NCI-H146 treated with DMSO at 0.1 percent for 48 hours (cell line): ENCODE measurements around the gene EIF3B.
"Not testable (repeated sequence)": the region's sequence is repeated elsewhere in the genome, so short reads cannot be mapped to it uniquely, and the experiment has no call there.

Source experiments
- DNase-seq: peaks from one replicate; lab custom pipeline; 2025; ENCODE audit not compliant: unreplicated experiment; lab: John Stamatoyannopoulos, UW

Gene EIF3B

DNA sequence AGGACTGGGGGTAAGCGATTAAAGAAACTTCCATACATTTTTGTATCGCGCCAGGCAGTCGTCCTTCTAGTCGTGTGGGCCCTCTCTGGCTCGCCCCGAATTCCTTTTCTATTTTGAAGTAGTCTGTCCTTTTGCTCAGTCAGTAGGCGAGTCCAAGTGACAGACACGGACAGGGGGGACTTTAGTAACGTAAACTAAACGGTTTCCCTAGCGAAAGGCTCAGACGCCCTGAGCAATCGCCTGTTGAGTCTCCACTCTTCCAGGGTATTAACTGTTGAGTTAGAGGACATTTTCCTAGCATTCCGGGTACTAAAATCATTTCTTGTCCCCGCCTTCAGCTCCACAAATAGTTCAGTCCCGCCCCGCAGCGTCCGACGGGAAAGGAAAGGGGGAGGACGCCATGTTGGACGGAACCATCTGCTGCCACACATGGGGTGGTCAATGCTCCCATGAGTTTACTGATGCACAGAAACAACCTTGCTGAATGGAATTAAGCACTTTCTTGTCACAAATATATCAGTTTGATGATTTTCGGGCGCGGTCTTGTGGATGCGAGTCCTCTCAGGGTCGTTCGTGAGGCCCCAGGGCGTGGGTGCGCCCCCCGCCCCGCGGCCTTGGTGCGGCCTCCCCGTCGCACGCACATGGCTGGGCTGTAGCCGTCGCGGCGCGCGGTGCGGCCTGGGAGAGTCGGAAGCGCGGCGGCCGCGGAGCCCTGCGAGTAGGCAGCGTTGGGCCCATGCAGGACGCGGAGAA lies at the start of gene EIF3B:
Gene EIF3B, plus strand, starts transcription at position 642 of the 753 bp plus-strand sequence. Its CDS starts 95 bp downstream, at position 737.
- peak; percentile 90 for DNase-seq

DNA sequence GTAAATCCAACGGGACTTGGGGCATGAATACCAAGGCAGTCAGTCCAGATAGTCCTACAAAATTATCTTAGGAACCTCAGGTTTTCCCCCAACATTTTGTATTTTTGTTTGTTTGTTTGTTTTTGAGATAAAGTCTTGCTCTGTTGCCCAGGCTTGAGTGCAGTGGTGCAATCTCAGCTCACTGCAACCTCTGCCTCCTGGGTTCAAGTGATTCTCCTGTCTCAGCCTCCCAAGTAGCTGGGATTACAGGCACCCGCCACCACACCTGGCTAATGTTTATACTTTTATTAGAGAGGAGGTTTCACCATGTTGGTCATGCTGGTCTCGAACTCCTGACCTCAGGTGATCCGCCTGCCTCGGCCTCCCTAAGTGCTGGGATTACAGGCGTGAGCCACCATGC lies 49.4 kb upstream of the EIF3B start:
- DNase-seq = not testable (repeated sequence)

DNA sequence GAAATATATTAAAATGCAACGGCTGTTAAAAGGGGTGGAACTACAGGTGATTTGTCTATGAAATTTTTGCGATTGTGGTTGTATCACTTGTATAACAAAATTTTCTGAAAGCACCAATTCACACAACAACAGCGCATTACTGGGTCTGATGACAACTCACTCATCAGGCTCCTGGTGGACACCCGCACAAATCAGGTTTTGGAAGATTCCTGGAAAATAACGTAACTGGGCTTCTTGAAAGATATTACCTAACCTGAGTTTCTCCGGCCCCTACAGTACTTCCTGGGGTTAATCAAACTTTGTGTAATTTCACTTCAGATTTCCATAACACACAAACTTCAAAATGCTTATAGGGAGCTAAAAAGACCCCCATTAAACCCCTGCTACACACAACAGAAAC lies 47.9 kb upstream of the EIF3B start:
- no peak for DNase-seq

DNA sequence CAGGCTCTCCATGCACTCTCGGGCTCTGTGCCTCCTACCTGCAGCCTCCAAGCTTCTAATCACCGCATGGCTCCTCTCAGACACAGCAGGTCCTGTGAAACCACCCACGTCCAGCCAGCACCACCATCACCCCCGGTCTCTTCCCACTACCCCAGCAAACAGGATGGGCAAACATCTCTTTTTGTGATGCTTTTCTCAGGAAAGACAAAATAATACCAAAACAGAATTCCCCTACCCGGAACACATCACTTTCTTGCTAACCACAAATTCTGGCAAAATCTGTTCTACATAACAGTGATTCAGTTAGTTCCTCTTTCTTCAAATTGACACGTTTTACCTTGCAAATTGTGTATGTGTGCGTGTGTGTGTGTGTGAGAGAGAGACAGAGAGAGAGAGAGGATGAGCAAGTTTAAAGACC lies 46.9 kb upstream of the EIF3B start:
- DNase-seq = no peak

DNA sequence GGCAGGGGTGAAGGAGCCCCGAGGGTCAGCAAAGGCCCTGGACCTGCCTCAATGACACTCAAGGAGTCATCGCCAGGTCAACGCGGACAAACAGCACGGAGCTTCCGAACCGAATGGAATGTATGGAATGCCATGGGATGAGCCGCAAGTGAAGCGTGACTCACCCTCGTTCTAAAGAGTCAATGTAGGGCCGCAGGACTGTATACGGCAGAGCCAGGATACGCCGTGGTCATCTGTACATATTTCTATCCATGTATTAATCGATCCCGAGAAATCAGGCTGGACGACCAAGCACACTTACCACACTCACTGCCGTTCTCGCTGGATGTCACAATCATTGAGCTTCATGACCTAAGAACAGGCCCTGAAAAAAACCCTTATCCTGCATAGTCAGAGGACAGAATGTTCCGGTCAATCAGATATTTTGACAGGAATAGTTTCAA lies 44.7 kb upstream of the EIF3B start:
- DNase-seq = no peak

DNA sequence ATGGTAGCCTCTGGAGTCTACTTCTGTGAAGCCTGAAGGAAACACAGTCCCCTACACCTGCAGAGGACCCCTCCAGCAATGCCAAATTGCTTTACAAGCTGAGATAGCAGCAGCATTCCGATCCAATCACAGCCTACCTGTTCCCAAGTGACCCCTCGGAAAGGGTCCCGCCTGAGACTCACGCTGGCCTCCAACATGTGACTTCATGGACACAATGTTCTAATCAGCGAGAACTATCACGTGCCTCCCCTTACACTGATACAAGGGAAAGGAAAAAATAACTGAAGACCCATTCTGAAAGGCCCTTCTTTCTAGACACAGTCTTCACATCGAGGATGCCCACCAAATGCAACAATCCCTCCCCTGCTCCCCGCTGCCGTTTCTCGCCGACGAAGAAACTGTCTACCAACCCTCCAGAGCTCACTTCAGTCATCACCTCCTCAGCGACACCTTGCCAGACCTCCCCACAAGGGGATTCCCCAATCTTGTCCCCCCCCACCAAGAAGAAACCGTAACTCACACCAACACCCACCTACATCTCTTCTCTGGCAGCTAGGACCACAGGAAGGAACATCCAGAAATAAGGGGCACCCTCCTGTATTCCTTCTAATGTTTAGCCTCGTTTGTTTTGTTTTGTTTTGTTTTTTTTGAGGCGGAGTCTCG lies 42.2 kb upstream of the EIF3B start:
- no peak for DNase-seq

DNA sequence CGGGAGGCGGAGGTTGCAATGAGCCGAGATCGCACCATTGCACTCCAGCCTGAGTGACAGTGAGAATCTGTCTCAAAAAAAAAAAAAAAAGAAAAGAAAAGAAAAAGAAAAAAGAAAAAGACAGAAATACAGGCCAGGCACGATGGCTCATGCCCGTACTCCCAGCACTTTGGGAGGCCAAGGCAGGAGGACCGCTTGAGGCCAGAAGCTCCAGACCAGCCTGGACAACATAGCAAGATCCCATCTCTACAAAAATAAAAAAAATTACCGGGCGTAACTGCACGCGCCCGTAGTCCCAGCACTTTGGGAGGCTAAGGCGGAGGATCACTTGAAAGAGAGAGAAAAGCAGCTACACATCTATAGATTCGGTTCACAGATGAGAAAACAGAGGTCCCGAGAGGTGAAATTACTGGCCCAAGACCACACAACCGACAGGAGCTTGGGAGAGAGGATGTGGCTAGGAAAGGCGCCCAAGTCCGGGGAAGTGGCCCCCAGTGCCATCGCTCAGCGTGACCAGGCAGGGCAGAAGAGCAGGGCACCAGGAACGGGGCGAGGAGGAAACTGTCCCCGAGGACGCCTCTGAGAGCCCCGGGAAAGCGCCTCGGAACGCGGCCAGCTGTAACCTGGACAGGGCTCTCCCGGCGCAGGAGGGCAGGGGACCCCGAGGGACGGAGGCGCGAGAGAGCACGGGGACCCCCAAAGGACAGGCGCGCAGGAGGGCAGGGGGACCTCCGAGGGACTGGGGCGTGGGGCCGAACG lies 41.0 kb upstream of the EIF3B start:
- DNase-seq = no peak

DNA sequence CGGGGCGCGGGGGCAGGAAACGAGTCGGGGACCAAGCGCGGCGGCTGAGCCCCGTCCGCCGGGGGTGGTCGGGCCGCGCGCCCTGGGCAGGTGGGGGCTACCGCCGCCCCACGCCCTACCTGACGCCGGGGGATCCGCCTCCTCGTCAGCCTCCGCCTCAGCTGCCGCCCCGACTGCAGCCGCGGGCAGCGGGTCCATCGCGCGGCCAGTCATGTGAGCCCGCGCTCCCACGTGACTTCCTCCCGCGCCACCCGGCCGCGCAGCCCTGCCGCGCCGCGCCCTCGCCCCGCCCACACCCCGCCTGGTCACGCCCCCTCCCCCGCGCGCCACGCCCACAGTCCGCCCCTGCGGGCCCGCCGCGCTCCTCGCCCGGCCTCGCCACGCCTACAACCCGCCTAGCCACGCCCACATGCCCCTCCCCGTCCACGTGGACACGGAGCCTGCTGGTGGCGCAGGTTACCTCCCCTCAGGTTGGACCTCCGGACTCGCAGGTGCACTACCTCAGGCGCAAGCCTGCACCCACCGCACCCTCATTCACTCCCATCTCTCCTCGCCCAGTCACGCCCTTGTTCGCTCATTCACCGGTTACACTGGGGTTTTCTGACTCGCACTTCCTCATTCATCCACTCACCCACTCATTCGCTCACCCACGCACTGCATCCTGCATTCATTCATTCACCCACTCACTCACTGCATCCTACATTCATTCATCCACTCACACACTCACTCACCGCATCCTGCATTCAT lies 40.2 kb upstream of the EIF3B start, which contains the start of gene SNX8:
Gene SNX8, minus strand, starts transcription at position 233 of the 747 bp plus-strand sequence. Its CDS starts 20 bp downstream, at position 213.
- peak; percentile 82 for DNase-seq

DNA sequence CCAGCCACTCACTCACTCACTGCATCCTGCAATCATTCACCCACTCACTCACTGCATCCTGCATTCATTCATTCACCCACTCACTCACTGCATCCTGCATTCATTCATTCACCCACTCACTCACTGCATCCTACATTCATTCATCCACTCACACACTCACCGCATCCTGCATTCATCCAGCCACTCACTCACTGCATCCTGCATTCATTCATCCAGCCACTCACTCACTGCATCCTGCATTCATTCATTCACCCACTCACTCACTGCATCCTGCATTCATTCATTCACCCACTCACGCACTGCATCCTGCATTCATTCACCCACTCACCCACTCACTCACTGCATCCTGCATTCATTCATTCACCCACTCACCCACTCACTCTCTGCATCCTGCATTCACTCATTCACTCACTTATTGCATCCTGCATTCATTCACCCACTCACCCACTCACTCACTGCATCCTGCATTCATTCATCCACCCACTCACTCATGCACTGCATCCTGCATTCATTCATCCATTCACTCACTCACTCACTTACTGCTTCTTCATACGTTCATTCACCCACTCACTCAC lies 39.6 kb upstream of the EIF3B start:
- not testable (repeated sequence) for DNase-seq

DNA sequence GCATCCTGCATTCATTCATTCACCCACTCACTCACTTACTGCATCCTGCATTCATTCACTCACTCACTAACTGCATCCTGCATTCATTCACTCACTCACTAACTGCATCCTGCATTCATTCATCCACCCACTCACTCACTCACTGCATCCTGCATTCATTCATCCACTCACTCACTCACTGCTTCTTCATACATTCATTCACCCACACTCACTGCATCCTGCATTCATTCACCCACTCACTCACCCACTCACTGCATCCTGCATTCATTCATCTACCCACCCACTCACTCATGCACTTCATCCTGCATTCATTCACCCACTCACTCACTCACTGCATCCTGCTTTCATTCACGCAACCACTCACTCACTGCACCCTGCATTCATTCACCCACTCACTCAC lies 38.8 kb upstream of the EIF3B start:
- no peak for DNase-seq

DNA sequence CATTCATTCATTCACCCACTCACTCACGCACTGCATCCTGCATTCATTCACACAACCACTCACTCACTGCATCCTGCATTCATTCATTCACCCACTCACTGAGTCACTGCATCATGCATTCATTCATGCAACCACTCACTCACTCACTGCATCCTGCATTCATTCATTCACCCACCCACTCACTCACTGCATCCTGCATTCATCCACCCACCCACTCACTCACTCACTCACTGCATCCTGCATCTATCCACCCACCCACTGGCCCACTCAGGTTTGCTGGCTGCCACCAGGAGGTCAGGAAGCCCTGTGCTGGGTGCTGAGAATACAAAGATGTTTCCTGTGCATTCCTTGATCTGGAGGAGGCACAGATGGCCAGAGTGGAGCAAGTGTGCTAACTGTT lies 38.0 kb upstream of the EIF3B start:
- DNase-seq = no peak

DNA sequence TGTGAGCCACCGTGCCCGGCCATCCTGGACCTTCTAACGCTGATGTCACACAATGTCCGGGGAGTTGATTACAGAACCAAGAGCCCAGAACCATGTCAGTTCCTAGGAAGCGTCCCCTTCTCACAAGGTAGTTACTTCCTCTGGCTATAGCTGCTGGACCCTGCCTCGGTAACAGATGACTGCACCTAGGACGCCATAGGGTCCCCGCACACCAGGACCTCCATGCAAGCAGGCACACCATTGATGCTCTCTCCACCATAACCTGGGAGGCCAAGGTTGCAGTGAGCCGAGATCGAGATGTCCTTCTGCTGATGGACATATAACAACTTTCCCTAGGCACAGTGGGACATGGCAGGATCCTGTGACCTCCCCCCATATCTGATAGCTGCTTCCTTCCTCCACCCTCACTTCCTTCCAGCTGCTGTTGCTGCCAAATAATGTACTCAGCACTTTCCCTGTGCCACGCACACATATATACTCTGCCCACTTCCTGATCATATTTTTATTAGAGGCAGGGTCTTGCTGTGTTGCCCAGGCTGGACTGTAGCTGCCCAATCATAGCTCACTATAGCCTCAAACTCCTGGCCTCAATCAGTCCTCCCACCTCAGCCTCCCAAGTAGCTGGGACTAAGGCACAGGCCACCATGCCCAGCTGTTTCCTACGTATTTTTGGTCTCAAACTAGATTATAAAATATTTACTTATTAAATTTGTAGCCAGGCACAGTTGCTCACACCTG lies 36.9 kb upstream of the EIF3B start:
- DNase-seq = no peak

DNA sequence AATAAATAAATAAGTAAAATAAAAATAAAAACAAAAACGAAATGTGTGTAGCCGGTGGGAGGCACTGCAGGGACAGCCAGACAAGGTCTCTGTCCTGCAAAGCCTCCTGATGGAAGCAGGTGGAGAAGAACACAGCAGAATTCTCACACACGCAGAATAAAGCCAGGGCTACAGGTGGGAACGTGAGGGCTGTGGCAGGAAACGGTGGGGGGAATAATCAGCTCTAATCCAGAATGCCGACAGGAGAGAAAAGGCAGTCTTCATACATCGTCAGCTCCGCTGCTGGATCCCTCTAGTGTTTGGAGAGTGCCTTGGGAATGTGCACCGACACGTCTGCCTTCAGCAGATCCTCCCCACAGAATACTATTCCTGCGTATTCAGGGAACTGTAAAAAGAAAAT lies 33.6 kb upstream of the EIF3B start:
- peak; percentile 34 for DNase-seq

DNA sequence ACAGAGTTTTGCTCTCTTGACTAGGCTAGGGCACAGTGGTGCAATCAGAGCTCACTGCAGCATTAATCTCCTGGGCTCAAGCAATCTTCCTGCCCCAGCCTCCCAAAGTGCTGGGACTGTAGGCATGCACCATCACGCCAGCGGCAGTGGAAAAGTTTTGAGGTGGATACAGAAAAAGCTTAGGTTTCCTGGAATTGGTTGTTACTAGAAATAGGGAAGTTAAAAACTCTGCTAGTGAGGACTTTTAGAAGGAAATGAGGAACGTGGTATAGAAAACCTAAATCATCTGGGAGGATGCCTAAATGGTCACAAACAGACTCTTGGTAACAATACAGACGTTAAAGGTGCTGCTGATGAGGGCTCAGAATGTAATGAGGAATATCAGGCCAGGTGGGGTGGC lies 29.5 kb upstream of the EIF3B start:
- DNase-seq = no peak

DNA sequence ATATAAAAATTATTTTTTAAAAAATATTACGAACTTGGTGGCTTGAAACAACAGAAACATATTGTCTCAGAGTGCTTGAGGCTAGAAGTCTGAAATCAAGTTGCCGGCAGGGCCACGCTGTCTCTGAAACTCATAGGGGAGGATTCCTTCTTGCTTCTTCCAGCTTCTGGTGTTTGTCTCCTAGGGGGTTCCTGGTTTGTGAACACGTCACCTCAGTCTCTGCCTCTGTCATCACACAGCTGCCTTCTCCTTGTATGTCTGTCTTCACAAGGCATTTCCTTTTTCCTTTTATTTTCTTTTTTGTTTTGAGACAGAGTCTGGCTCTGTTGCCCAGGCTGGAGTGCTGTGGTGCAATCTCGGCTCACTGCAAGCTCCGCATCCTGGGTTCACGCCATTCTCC lies 27.7 kb upstream of the EIF3B start:
- no peak for DNase-seq

DNA sequence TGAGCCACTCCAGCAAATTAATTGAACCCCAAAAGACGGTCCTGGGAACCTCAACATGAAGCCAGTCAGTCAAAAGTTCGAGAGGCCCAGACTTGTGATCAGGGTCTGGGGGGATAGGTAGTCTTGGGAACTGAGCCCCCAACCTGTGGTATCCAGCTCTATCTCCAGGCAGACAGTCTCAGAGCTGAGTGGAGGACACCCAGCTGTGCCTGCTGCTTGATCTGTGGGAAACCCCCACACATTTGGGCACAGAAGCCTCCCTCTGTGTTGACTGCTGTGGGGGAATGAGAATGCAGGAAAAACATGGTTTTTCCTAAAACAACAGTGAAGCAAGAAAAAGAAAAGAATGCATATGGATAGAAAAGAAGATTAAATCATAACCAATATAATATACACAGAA lies 24.1 kb upstream of the EIF3B start:
- no peak for DNase-seq

DNA sequence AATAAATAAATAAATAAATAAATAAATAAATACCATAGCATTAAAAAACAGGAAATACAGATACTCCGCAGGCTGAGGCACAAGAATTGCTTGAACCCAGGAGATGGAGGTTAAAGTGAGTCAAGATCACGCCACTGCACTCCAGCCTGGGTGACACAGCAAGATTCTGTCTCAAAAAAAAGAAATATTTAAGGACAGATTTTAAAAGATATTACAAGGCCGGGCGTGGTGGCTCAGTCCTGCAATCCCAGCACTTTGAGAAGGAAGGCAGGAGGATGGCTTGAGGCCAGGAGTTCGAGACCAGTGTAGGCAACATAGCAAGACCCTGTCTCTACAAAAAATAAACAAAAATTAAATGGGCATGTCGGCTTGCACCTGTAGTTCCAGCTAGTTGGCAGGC lies 22.9 kb upstream of the EIF3B start:
- DNase-seq = no peak

DNA sequence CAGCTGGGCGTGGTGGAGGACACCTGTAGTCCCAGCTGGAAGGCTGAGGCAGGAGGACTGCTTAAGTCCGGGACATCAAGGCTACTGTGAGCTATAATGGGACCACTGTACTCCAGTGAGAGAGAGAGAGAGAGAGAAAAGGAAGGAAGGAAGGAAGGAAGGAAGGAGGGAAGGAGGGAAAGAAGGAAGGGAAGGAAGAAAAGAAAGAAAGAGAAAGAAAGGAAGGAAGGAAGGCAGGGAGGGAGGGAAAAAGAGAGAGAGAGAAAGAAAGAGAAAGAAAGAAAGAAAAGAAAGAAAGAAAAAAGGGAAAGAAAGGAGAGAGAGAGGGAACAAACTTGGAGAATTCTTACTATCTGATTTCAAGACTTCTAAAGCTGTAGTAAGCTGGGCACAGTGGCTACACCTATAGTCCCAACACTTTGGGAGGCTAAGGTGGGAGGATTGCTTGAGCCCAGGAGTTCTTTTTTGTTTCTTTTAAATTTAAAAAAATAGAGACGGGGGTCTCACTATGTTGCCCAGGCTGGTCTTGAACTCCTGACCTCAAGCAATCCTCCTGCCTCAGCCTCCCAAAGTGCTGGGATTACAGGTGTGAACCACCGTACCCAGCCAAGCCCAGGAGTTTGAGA lies 21.9 kb upstream of the EIF3B start:
- not testable (repeated sequence) for DNase-seq

DNA sequence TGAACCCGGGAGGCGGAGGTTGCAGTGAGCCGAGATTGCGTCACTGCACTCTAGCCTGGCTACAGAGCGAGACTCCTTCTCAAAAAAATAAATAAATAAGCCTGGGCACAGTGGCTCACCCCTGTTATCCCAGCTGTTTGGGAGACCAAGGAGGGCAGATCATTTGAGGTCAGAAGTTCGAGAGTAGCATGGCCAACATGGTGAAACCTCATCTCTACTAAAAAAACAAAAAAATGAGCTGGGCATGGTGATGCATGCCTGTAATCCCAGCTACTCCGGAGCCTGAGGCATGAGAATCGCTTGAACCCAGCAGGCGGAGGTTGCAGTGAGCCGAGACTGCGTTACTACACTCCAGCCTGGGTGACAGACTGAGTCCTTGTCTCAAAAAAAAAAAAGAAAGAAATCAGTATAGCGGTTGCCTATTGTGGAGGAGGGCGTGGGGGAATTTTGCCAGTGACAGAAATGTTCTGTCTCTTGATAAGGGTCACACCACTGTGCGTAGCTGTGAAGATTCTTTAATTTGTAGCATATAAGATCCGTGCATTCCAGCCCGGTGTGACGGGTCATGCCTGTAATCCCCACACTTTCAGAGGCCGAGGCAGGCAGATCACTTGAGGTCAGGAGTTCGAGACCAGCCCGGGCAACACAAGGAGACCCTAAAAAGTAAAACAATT lies 17.9 kb upstream of the EIF3B start:
- DNase-seq = no peak
